ENCODE data around the gene SHC1. TPM values are rescaled to one million over a fixed set of nuclear protein-coding genes. Genes with fewer than 3 reads are reported as not detected.

The SHC1 gene
- polyA plus RNA-seq, 3 donors: 26.7 to 70.6 (median 31.5) TPM

- Mint-ChIP-seq H3K36me3 (peaks cover 58 to 71% of the 10 kb centered on the region in 2 donors), H3K9me3 (no peaks in the 10 kb centered on the region), H3K27ac (peak overlapping the region in 5 of 7 donors; percentile 8 to 72 (median 54)), H3K4me1 (peaks cover 34% of the 10 kb centered on the region), H3K4me3 (no peak overlapping the region), H3K27me3 (ENCODE audit: low read depth in 3 of 3) (peaks cover 0 to 7% (median 0%) of the 10 kb centered on the region in 3 donors)
- Histone ChIP-seq H3K27ac (ENCODE audit: low read depth in 1 of 2, low read length in 2 of 2) (peak overlapping the region in 1 of 2 donors; percentile 38), H3K36me3 (replicated peaks in 1 of 2; ENCODE audit: control insufficient read depth in 1 of 2, insufficient read depth in 2 of 2, low read length in 2 of 2) (peaks cover 48 to 59% of the 10 kb centered on the region in 2 donors), H4K20me1 (ENCODE audit: insufficient read depth, low read length) (peaks cover 85% of the 10 kb centered on the region), H3K9me3 (replicated peaks in 1 of 2; ENCODE audit: control insufficient read depth in 1 of 2, insufficient read depth in 1 of 2, low read length in 2 of 2) (no peaks in the 10 kb centered on the region), H3K4me3 (replicated peaks in 1 of 3; ENCODE audit: low read depth in 2 of 3, low read length in 3 of 3) (no peak overlapping the region), H3K27me3 (ENCODE audit: control insufficient read depth in 2 of 2, insufficient read depth in 2 of 2, low read length in 2 of 2) (no peaks in the 10 kb centered on the region), H3K9ac (ENCODE audit: insufficient read depth, low read length, poor library complexity, severe bottlenecking) (no peak overlapping the region), H2AFZ (ENCODE audit: insufficient read depth, low read depth, low read length, poor library complexity, severe bottlenecking) (no peak overlapping the region), H3K4me2 (replicated peaks; ENCODE audit: extremely low read depth, low read length, poor library complexity, severe bottlenecking) (no peak overlapping the region), H3K4me1 (ENCODE audit: control insufficient read depth in 1 of 2, insufficient read depth in 2 of 2, low read length in 2 of 2) (peaks cover 38 to 42% of the 10 kb centered on the region in 2 donors), H3K79me2 (ENCODE audit: insufficient read depth, low read length) (peaks cover 61% of the 10 kb centered on the region)
- TF ChIP-seq, protein P1, sequence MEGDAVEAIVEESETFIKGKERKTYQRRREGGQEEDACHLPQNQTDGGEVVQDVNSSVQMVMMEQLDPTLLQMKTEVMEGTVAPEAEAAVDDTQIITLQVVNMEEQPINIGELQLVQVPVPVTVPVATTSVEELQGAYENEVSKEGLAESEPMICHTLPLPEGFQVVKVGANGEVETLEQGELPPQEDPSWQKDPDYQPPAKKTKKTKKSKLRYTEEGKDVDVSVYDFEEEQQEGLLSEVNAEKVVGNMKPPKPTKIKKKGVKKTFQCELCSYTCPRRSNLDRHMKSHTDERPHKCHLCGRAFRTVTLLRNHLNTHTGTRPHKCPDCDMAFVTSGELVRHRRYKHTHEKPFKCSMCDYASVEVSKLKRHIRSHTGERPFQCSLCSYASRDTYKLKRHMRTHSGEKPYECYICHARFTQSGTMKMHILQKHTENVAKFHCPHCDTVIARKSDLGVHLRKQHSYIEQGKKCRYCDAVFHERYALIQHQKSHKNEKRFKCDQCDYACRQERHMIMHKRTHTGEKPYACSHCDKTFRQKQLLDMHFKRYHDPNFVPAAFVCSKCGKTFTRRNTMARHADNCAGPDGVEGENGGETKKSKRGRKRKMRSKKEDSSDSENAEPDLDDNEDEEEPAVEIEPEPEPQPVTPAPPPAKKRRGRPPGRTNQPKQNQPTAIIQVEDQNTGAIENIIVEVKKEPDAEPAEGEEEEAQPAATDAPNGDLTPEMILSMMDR (IDR thresholded peaks at IDR 0.05): no peak
- intact Hi-C loops (cut with micrococcal nuclease): no loop called here
- WGBS (ENCODE audit: insufficient coverage): 100% methylated on average over 1 of the region's 5 CpGs
- DNase-seq: no peak
These were observed 1.3 kb downstream of the SHC1 start for GRCh38 chr1:154969246-154969645.

DNA sequence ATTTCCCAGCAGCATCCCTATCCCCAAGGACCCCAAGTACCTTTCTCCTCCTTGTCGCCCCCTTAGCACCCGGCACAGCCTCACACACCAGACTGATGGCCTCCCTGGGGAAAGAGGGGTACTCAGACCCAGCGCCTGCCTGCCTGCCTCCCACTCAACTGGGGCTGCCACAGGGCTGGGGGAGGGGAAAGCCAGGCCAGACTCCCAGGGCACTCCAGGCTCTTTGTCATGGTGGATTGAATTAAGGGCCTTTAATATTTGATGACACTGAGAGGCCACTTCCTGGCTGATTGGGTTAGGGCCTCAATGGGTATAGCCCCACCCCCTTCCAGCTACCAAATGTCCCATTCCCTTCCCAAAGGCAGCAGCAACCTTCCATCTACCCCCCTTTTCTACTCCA lies 1.8 kb downstream of the SHC1 start:
- no peak overlapping the region for H2AFZ ChIP-seq (ENCODE audit: insufficient read depth, low read depth, low read length, poor library complexity, severe bottlenecking)
- Mint-ChIP-seq H3K27me3 (ENCODE audit: low read depth in 3 of 3) (peaks cover 0 to 7% (median 0%) of the 10 kb centered on the region in 3 donors), H3K9me3 (no peaks in the 10 kb centered on the region), H3K4me3 (no peak overlapping the region), H3K4me1 (peaks cover 34% of the 10 kb centered on the region), H3K27ac (peak overlapping the region in 2 of 7 donors; percentile 58 to 63), H3K36me3 (peaks cover 61 to 76% of the 10 kb centered on the region in 2 donors)
- peaks cover 85% of the 10 kb centered on the region for H4K20me1 ChIP-seq (ENCODE audit: insufficient read depth, low read length)
- no CpG with 5 or more reads among the region's 3 CpGs for WGBS (ENCODE audit: insufficient coverage)
- H3K27ac ChIP-seq (ENCODE audit: low read depth in 1 of 2, low read length in 2 of 2): peak overlapping the region in 1 of 2 donors; percentile 38
- H3K4me1 ChIP-seq (ENCODE audit: control insufficient read depth in 1 of 2, insufficient read depth in 2 of 2, low read length in 2 of 2): peaks cover 38 to 40% of the 10 kb centered on the region in 2 donors
- DNase-seq: no peak
- no peak overlapping the region for H3K4me3 ChIP-seq (replicated peaks in 1 of 3; ENCODE audit: low read depth in 2 of 3, low read length in 3 of 3)
- TF ChIP-seq, protein P1 (IDR thresholded peaks at IDR 0.05): no peak
- H3K79me2 ChIP-seq (ENCODE audit: insufficient read depth, low read length): peaks cover 66% of the 10 kb centered on the region
- no peak overlapping the region for H3K4me2 ChIP-seq (replicated peaks; ENCODE audit: extremely low read depth, low read length, poor library complexity, severe bottlenecking)
- H3K27me3 ChIP-seq (ENCODE audit: control insufficient read depth in 2 of 2, insufficient read depth in 2 of 2, low read length in 2 of 2): no peaks in the 10 kb centered on the region
- H3K9ac ChIP-seq (ENCODE audit: insufficient read depth, low read length, poor library complexity, severe bottlenecking): no peak overlapping the region
- H3K36me3 ChIP-seq (replicated peaks in 1 of 2; ENCODE audit: control insufficient read depth in 1 of 2, insufficient read depth in 2 of 2, low read length in 2 of 2): peaks cover 53 to 64% of the 10 kb centered on the region in 2 donors
- intact Hi-C loops (cut with micrococcal nuclease): no loop called here
- no peaks in the 10 kb centered on the region for H3K9me3 ChIP-seq (replicated peaks in 1 of 2; ENCODE audit: control insufficient read depth in 1 of 2, insufficient read depth in 1 of 2, low read length in 2 of 2)

All from CD14-positive monocyte (primary cell).